Activated CD8-positive, alpha-beta memory T cell treated with anti-CD3 and anti-CD28 coated beads for 48 hours (primary cell): ENCODE data around the gene ADGRA1.
"Not testable (repeated sequence)": the region's sequence is repeated elsewhere in the genome, so short reads cannot be mapped to it uniquely, and the experiment has no call there.

Source experiments
- DNase-seq, 3 experiments: peaks; one replicate each; pipeline ENCODE4 v3.0.0-alpha.2; 2020; ENCODE audit warnings: low read depth in 2 of 3, low spot score in 2 of 3

Gene ADGRA1, protein sequence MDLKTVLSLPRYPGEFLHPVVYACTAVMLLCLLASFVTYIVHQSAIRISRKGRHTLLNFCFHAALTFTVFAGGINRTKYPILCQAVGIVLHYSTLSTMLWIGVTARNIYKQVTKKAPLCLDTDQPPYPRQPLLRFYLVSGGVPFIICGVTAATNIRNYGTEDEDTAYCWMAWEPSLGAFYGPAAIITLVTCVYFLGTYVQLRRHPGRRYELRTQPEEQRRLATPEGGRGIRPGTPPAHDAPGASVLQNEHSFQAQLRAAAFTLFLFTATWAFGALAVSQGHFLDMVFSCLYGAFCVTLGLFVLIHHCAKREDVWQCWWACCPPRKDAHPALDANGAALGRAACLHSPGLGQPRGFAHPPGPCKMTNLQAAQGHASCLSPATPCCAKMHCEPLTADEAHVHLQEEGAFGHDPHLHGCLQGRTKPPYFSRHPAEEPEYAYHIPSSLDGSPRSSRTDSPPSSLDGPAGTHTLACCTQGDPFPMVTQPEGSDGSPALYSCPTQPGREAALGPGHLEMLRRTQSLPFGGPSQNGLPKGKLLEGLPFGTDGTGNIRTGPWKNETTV

DNA sequence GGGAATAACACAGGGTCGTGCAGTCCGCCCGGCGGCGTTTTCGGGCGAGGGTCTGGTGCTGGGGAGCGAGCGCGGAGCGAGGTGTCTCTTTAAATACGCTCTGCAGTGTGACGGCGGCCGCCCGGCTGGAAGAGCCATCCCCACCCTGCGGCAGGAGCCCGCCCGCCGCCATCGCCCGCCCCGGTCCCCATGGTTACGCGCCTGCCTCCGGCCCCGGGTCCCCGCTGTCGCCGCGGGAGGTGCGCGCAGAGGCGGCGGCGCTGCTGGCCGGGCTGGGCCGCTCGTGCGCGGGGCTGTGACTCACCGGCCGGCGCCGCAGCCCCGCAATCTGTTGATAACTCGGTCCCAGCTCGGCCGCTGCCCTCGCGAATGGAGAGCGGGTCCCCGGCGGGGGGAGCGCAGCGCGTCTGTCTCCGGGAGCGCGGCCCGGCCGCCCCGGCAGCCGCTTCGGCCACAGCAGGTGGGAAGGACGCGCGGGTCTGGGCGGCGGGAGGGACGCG, at the start of gene ADGRA1:
TSS of gene ADGRA1 (plus strand) at position 246 of the 500 bp plus-strand sequence. CDS start 986 bp downstream, outside the sequence.
- DNase-seq, result no peak

DNA sequence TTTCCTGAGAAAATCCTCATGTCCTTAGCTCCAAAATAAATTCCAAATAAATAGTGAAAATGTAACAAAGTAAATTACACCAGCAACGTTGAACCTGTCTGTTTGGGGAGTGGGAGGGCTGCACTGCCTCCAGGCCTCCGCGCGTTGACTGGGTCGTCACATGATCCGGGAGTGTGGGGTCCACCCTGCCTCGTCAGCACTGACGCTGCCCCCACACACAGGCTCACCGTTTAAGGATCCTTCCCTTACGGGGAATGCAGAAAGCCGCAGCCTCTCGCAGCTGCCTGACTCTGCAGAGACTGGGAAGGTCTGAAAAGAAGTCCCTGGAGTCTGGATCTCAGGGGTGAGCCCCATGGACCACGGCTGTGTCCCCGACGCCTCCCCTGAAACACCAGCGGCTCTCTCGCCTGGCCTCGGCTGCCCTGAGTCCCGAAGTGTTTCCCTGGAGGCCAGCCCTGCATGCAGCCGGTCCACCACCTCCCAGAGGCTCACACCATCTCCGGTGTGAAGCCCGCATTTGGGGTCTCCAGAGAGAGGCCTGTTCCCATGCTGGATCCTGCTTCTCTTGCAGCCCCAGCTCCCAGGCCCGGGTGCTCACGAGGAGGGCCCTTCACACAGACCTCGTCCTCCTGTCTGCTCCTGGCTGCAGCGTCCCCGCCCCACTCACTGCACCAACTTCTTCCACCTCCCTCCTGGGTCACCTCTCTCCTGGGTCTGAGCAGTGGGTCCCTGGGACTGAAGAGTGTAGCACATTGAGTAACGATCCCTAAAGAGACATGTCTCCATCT, 49.5 kb upstream of the ADGRA1 start:
- no peak for DNase-seq

DNA sequence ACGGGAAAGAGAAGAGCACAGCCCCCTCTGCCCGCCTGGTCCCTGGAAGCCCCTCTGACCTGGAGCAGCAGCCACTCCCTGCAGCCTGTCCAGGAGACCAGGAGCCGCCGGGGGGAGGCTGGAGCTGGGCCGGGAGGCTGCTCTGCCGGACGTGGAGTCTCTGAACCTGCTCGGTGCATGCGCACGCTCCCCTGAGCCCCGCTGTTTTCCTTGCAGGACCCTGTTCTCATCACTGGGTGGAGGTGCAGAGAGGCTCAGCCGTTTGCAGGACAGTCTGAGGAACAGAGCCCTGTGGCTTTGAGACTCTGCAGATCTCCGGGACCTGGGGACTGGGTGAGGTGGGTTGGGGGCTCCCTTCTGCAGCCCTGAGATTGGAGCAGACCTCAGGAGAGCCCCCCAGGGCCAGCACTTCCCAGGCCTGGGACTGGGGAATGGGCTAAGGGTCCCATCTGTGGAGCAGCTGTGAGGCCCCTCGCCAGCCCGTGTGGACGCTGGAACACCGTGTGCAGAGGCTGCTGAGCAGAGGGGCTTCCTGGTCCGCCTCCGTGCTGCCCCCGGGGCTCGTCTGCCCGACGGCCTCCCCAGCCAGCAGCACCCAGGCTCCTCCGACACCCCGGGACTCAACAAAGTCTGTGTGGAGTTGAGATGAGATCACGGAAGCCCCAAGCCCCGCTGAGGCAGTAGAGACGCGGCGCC, 48.5 kb upstream of the ADGRA1 start:
- DNase-seq, result no peak

DNA sequence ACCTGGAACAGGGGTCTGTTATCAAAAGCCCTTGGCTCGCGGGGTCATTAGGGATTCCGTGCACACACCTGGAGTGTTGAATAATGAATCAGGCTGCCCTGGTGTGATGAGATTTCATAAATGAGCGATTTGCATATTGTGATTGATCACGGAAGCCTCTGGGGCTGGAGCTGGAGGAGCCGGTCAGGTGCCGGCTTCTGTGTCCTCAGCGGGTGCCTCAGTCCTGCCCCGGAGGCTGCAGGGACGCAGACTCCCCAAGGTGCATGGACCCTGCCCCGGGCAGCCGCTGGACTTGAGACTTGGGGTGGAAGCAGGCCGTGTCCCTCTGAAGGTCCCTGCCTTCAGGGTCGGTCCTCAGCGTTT, 47.9 kb upstream of the ADGRA1 start:
- DNase-seq, result no peak

DNA sequence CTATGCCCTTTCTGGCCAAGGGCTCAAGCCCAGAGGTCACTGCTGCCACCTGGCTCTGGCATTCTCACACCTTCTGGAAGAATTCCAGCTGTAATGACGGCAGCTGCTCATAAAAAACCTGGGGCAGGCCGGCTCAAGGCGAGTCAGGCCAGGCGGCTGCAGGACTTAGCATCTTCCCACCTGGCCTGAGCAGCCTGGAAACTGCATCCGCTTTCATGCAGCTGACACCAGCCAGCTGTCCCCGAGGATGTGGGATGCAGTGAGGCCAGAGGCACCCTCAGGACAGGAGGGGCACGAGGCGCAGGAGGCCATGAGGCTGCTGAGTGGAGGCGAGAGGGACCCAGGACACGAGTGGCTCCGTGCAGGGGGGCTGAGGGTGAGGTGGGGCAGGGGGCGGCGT, 47.5 kb upstream of the ADGRA1 start:
- DNase-seq, result no peak

DNA sequence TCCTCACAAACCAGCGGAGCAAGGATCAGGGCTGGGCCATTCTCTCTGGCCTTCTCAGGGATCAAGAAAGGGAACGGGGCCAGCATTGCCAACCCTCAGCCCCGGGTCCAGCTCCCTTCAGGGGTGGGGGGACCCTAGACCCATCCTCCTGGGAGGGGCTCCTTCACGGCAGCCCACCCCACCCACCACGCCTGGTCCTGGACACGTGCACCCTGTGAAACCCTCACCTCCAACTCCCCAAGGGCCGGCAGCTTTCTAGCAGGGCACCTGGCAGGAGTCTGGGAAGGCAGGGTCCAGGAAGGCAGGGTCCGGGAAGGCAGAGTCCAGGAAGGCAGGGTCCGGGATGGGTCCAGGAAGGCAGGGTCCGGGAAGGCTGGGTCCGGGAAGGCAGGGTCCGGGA, 46.6 kb upstream of the ADGRA1 start:
- no peak for DNase-seq

DNA sequence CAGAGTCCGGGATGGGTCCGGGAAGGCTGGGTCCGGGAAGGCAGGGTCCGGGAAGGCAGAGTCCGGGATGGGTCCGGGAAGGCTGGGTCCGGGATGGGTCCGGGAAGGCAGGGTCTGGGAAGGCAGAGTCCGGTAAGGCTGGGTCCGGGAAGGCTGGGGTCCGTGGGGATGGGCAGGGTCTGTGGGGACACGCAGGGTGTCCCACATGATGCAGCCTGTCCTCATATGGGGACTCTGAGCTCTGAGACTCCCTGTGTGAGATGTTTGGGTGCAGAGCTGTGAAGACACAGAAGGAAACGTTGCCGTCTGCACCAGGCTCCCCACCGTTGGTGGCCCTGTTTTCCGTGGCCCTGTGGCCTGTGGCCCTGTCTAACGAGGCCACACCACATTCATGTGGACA, 45.7 kb upstream of the ADGRA1 start:
- DNase-seq, result no peak

DNA sequence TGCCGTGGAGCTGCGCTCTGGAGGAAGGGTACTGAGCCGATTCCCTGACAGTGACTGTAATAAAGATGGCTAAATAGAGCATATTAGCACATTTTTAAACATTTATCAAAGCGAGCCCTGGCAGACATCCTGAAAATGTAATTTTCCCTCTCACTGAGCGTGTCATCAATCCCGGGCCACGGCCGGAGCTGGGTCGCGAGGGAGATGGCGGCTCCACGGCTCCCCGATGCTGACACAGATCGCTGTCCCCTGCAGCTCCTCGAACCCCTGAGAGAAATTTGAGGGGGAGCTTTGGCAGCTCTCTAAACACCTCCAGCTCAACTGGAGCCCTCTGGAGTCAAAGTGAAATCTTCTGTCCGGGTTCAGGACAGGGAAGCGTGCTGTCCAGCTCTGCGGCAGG, 44.9 kb upstream of the ADGRA1 start:
- DNase-seq, result no peak

DNA sequence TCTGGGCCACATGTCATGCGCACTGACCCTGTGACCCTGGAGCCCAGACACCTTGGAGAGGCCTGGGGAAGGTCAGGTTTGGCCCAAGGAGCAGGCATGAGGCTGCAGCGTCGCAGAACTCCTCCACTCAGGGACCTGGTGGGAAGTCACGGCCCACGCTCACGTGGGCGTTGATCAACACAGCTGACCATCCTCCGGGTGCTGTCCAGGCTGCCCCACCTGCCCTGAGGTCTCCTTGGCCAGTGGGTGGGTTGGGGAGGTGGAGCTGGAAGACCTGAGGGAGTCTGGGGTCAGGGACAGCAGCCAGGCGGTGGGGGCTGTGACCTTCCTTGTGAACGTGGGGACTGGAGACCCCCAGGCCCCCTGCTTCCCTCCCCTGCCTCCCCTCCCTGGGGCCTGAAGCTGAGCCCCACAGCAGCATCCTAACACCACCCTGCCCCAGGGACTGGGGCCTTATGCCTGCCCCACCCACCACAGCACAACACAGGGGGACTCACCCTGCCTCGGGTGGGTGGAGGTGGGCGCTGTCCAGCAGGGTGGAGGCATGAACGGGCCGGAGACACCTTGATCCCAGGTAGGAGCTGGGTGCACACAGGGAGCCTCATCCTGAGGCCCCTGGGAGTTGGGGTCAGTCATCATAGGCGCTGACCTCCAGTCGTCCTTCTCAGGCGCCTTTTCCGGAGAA, 44.0 kb upstream of the ADGRA1 start:
- DNase-seq, result no peak

DNA sequence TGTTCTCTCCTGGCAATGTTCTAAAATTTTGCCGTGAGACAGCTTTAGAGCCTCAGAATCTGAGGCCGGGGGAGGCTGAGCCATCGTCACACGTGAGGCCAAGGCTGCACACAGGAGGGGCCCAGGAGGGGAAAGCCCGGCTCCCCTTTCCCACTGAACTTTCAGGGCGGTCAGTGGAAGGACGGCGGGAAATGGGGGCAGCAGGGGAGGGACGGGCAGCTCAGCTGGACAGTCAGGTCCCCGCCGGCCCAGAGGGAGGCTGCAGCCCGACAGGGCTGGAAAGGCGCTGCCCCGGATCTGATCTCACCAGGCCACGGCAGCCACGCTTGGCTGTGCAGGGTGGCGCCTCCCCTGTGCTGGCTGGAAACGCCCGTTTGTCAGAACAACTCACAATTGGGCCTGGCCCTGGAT, 43.3 kb upstream of the ADGRA1 start:
- no peak for DNase-seq

DNA sequence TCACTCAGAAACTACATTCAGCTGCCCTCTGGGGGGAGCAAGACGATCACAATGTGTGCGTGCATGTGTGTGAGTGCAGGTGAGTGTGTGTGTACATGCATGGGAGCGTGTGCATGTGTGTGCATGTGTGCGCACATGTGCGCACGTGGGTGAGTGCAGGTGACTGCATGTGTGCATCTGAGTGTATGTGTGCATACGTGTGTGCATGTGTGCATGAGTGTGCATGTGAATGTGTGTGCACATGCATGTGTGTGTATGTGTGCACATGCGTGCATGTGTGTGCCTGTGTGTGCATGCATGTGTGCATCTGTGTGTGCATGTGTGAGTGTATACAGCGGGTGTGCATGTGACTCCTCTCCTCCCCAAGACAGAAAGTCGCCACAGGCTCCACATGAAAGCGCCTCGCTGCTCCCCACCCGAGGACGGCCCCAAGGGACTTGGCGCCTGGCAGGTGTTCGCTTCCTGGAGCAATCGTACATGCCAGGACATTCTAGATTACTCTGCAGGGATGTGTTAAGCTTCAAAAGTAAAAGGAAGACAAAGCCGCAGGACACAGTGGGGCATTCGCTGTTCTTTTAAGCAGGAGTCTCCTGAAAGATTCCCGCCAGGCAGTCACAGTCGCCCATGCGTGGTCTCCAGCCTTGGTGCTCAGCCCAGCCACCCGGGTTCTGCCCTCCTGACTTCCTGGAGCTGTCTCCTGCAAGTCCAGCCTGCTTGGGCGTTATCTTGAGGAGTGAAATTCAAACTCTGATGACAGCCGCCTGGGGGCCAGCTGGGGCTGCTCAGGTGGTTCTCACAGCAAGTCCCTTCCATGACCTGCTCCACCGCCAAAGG, 42.0 kb upstream of the ADGRA1 start:
- no peak for DNase-seq

DNA sequence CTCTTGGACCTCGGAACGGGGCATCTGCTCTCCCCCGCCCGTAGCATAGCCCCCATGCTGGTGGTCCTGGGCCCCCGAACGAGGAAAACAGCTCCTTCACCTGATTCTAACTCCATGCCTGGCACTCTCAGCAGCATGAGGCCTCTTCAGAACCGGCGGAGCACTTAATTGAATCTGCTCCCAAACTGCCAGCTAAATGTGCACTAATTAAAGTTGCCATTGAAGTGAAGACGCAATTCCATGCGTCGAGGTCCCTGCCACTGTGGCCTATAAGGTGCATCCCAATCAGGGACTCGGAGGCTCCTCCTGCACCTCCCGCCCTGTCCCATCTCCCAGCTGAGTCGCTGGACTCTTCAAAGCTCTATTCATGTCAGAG, 41.3 kb upstream of the ADGRA1 start:
- no peak for DNase-seq

DNA sequence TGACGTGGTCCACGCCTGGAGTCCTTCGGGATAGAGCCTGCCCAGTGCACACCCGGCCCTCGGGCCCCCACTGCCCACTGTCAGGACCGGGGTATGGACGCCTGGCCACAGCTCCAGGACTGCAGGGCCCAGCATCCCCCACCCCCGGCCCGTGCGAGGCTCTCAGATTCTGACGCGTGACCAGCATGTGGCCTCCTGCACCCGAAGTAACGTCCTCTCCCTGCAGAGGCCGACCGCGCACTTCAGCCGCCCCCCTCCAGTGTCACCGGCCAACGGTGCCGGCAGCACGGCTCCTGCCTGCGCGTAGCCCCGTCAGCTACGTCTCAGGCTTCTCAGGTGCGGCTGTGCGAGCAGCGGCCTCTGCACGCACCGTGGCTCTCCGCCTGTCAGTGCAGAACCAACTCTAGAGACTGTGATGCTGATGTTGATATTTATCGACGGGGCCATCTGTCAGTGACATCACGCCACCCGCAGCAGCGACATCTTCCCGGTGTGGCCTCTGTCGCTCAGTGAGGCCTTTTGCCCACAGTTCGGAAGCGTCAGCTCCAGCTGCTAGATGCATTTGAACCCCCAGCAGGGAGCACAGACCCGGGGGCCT, 40.1 kb upstream of the ADGRA1 start:
- no peak for DNase-seq

DNA sequence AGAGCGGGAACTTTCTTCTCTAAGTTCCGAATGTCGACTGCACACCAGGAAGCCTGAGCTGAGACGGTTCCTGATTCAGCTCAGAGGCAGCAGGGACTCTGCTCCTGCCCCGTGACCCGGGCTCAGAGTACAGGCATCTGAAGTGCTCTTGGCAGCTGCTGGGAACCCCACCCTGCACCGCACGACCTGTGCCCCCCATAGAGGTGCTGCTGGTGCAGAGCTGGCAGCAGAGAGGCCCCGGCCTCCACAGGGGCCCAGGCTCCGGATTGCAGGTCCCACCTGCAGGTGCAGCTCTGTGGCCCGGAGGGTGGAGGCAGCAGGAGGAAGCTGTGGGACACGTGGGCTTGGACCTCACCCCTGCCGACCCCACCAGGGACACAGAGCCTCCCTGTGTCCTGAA, 39.5 kb upstream of the ADGRA1 start:
- DNase-seq, result no peak

DNA sequence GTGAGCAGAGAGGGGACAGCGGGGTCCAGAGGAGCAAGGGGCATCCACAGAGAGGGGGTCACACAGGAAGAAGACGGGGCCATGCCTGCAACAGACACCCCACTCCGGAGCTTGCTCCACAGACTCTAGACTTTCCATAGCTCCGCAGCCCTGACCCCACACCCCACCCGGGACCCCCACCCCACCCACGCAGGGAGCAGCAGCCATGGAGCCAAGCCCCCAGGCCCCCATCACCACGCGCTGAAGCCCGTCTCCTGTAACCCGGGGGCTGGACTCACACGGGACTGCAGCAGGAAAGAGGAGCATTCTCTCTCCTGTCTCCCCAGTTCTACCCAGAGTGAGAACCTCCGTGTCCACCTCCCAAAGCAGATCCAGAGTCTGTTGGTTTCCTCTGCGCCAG, 38.8 kb upstream of the ADGRA1 start:
- DNase-seq, result no peak

DNA sequence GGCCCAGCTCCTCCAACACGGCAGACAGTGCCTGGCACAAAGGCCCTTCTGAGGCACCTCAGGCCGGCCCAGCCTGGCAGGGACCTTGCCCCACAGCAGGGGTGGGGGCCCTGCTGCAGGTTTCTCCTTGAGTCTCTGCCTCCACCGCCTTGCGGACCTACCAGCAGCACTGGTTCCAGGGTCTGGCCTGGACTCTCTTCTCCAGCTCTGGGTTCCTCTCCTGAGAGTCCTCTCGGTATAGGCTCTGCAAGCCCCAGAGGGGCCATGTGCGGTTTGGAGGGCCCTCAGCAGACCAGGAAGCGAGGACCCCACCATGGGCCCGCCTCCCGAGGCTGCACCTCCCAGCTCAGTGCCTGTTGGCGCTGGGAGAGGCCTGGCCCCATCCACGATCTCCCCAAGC, 38.1 kb upstream of the ADGRA1 start:
- DNase-seq, result no peak

DNA sequence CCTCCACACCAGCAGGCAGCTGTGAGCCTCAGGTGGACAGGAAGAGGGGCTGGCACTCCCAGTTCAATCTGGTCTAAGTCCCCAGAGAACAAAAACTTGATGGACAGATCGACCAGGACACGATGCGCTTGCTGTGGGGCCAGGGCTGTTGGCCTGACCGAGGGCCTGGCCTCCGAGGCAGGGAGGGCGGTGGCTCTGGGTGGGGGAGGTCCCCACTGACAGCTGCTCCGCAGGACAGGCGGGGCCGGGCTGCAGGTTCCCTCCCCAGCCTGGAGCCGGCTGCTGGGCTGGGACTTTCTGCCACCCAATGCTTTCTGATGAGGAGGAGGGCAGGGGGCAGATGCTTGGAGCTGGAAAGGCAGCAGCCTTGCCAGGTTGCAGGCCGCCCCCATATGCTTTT, 37.4 kb upstream of the ADGRA1 start:
- no peak for DNase-seq

DNA sequence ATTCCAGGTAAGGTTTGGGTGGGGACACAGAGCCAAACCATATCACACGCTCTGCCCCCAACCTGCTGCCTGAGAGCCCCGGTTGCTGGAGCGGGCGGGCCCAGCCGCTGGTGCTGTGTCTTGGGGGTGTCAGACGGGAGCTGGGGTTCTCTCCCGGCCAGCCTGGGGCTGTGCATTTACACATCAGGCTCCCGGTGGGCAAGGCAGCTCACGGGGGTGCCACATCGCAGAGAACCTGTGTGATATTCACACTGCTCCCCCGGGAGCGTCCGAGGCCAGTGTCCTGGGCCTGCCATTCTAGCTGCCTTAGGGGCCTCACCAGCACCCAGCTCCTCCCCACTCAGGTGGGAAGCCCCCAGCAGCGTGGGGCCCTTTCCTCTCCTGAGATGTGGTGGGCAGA, 35.6 kb upstream of the ADGRA1 start:
- no peak for DNase-seq

DNA sequence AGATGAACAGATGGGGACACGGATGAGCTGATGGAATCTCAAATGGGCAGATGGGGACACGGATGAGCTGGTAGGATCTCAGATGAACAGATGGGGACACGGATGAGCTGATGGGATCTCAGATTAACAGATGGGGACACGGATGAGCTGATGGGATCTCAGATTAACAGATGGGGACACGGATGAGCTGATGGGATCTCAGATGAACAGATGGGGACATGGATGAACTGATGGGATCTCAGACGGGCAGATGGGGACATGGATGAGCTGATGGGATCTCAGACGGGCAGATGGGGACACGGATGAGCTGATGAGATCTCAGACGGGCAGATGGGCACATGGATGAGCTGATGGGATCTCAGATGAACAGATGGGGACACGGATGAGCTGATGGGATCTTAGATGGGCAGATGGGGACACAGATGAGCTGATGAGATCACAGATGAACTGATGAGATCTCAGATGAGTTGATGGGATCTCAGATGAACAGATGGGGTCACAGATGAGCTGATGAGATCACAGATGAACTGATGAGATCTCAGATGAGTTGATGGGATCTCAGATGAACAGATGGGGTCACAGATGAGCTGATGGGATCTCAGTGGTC, 34.1 kb upstream of the ADGRA1 start:
- DNase-seq, result not testable (repeated sequence)
